ENCODE results near the gene C1D. TPM values are rescaled to one million over a fixed set of nuclear protein-coding genes. Genes with fewer than 3 reads are reported as not detected.

The C1D gene
- total RNA-seq, 4 donors from 2014 or later: 40.6 to 67.9 (median 48.2) TPM

DNA sequence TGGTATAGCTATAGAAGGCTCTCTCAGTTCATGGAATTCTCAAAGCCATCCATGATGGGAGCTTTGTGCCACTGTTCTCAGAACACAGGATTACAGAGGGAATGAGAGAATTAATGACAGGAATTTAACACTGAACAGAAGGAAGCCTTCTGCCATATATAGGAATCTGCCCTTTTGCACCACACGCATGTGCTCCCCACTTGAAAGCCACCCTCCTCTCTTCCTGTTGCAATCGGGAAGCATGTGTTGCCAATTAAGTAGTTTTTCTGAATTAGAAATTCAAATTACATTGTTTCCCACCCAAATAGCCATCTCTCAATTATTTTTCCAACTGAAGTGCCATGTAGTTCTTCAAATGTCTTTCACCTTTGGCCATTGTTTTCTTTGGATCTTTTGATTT lies 71.3 kb downstream of the C1D start:
- Histone ChIP-seq H3K36me3 (no peaks in the 10 kb centered on the region), H3K9me3 (no peaks in the 10 kb centered on the region), H3K27ac (no peak overlapping the region), H3K4me3 (replicated peaks in 1 of 3) (no peak overlapping the region), H3K27me3 (no peaks in the 10 kb centered on the region), H3K4me1 (no peaks in the 10 kb centered on the region)
- no peak for DNase-seq
- 65 to 68% methylated on average over 2 of the region's 2 CpGs for WGBS, 2 donors
- intact Hi-C loops (cut with DNase I): no loop called here
- TF ChIP-seq, protein P1, sequence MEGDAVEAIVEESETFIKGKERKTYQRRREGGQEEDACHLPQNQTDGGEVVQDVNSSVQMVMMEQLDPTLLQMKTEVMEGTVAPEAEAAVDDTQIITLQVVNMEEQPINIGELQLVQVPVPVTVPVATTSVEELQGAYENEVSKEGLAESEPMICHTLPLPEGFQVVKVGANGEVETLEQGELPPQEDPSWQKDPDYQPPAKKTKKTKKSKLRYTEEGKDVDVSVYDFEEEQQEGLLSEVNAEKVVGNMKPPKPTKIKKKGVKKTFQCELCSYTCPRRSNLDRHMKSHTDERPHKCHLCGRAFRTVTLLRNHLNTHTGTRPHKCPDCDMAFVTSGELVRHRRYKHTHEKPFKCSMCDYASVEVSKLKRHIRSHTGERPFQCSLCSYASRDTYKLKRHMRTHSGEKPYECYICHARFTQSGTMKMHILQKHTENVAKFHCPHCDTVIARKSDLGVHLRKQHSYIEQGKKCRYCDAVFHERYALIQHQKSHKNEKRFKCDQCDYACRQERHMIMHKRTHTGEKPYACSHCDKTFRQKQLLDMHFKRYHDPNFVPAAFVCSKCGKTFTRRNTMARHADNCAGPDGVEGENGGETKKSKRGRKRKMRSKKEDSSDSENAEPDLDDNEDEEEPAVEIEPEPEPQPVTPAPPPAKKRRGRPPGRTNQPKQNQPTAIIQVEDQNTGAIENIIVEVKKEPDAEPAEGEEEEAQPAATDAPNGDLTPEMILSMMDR (IDR thresholded peaks at IDR 0.05): no peak
- no peak for TF ChIP-seq POLR2A (IDR thresholded peaks at IDR 0.05)

Other genes with a start within 250 kb of the C1D start
- gene PNO1, start 94.9 kb upstream of the C1D start, total RNA-seq: 10 to 100 TPM; 13.2 to 23.2 (median 18.5) TPM
- 10 to 100 TPM; 29.4 to 35.1 (median 31.4) TPM for gene PPP3R1, start 189.5 kb upstream of the C1D start, total RNA-seq

All from thyroid gland (tissue), 4 donors.